GM12892 (cell line): Measurements from ENCODE around the gene CYP51A1.

Experiments
- POLR2A ChIP-seq: IDR thresholded peaks from 2 replicates; pipeline ENCODE4 v1.6.1; 2011; ENCODE audit warnings: low read depth, low read length, control low read depth
- POLR2AphosphoS5 ChIP-seq: IDR thresholded peaks from 2 replicates; pipeline ENCODE4 v1.6.1; 2011; ENCODE audit warnings: low read depth, low read length, control low read depth
- TAF1 ChIP-seq: IDR thresholded peaks from 2 replicates; pipeline ENCODE4 v1.6.1; 2011; ENCODE audit warnings: low read depth, mild to moderate bottlenecking, control low read depth, low read length, borderline replicate concordance

GRCh38 chr7:92110857-92111256 is 23.4 kb downstream of the CYP51A1 start:
- TF ChIP-seq POLR2AphosphoS5 = no peak
- TF ChIP-seq POLR2A = no peak
- no peak for TF ChIP-seq TAF1
